Fibroblast of villous mesenchyme (primary cell): ENCODE measurements around the gene TIMP4. TPM values are rescaled to one million over a fixed set of nuclear protein-coding genes. Genes with fewer than 3 reads are reported as not detected.

ENCODE experiments used
- DNase-seq: peaks from one replicate; pipeline ENCODE4 v3.0.0-alpha.2; 2010; ENCODE audit warnings: low read depth
- H3K4me3 ChIP-seq: 2 replicates; pipeline ENCODE4 v1.5.1; 2011; ENCODE audit warnings: low read depth, mild to moderate bottlenecking, low read length
- CTCF ChIP-seq: IDR thresholded peaks from 2 replicates; pipeline ENCODE4 v1.5.1; 2012; ENCODE audit warnings: low read depth, mild to moderate bottlenecking, low read length; ENCODE audit not compliant: insufficient read depth
- total RNA-seq: library from RNA; depleted of rRNA; stranded (reverse); fragments of >200 nt; gene quantifications from 2 replicates; pipeline ENCODE4 v1.2.3, GENCODE V29; 2012

Gene TIMP4
- total RNA-seq, 1 donor, result 1.3 TPM

GRCh38 chr3:12191559-12191958 is 32.8 kb upstream of the TIMP4 start:
- DNase-seq, result no peak
- TF ChIP-seq CTCF, result no peak
- no peak overlapping the region for H3K4me3 ChIP-seq

GRCh38 chr3:12190832-12191231 is 32.1 kb upstream of the TIMP4 start:
- H3K4me3 ChIP-seq, result no peak overlapping the region
- no peak for DNase-seq
- TF ChIP-seq CTCF, result no peak

- DNase-seq, result no peak
- H3K4me3 ChIP-seq, result no peak overlapping the region
- no peak for TF ChIP-seq CTCF
Observed at GRCh38 chr3:12190221-12190807, 31.6 kb upstream of the TIMP4 start.

GRCh38 chr3:12188681-12189287 is 30.1 kb upstream of the TIMP4 start:
- no peak for DNase-seq
- TF ChIP-seq CTCF, result no peak
- no peak overlapping the region for H3K4me3 ChIP-seq

GRCh38 chr3:12188328-12188648 is 29.6 kb upstream of the TIMP4 start:
- TF ChIP-seq CTCF, result no peak
- no peak overlapping the region for H3K4me3 ChIP-seq
- DNase-seq, result no peak

GRCh38 chr3:12187448-12188327 is 29.0 kb upstream of the TIMP4 start:
- no peak overlapping the region for H3K4me3 ChIP-seq
- no peak for TF ChIP-seq CTCF
- peak; percentile 75 for DNase-seq
